IMR-90 (cell line): Measurements from ENCODE around the gene KLHL29. TPM values are rescaled to one million over a fixed set of nuclear protein-coding genes. Genes with fewer than 3 reads are reported as not detected.

ENCODE experiments used
- ATAC-seq: fragments of 200-7000 bp; cut with Tn5 transposase; 2 replicates; pipeline ENCODE4 v1.9.1; 2020; ENCODE audit warnings: low read depth, mild to moderate bottlenecking, moderate library complexity
- BruUV-seq: library from RNA; stranded (reverse); fragments of 400-500 nt; replicated peaks from 2 replicates; lab custom pipeline; 2021; lab: Mats Ljungman, UMichigan
- CTCF ChIA-PET: fragments of 300-600 bp; formaldehyde crosslinking; extraction: SDS; loops from one replicate; lab custom pipeline; 2021; ENCODE audit warnings: antibody characterized with exemption; lab: Yijun Ruan, JAX
- POLR2A ChIA-PET: fragments of 300-600 bp; sonication (Branson Sonifier 250); formaldehyde crosslinking; loops from one replicate; lab custom pipeline; 2022; ENCODE audit warnings: antibody characterized with exemption; ENCODE audit not compliant: unreplicated experiment; lab: Charles Lee
- DNase-seq: peaks from one replicate; pipeline ENCODE4 v3.0.0; 2013
- H2AFZ ChIP-seq: replicated peaks from 2 replicates; pipeline ENCODE3; 2013; ENCODE audit warnings: low read length, mild to moderate bottlenecking; ENCODE audit not compliant: poor library complexity
- H2AK5ac ChIP-seq: 2 replicates; pipeline ENCODE4 v1.6.1; 2013; ENCODE audit warnings: low read depth, low read length, inconsistent platforms
- H2AK9ac ChIP-seq: replicated peaks from 2 replicates; pipeline ENCODE3; 2013; ENCODE audit warnings: mild to moderate bottlenecking, low read depth, low read length, moderate library complexity; ENCODE audit not compliant: poor library complexity
- H2BK120ac ChIP-seq: 2 replicates; pipeline ENCODE4 v1.6.1; 2013; ENCODE audit warnings: low read depth, low read length, inconsistent platforms
- H2BK15ac ChIP-seq: 3 replicates; pipeline ENCODE4 v1.6.1; 2013; ENCODE audit warnings: low read depth, low read length, inconsistent platforms
- H2BK20ac ChIP-seq: 2 replicates; pipeline ENCODE4 v1.6.1; 2013; ENCODE audit warnings: low read depth, mild to moderate bottlenecking, inconsistent platforms, low read length, moderate library complexity
- H2BK5ac ChIP-seq: 2 replicates; pipeline ENCODE4 v1.6.1; 2013; ENCODE audit warnings: mild to moderate bottlenecking, low read depth, low read length, inconsistent platforms; ENCODE audit not compliant: poor library complexity, severe bottlenecking
- H3K14ac ChIP-seq: replicated peaks from 2 replicates; pipeline ENCODE4 v1.6.1; 2013; ENCODE audit warnings: low read depth, low read length, inconsistent platforms
- H3K18ac ChIP-seq: 2 replicates; pipeline ENCODE4 v1.6.1; 2013; ENCODE audit warnings: low read depth, low read length, control low read depth
- H3K23ac ChIP-seq: 2 replicates; pipeline ENCODE4 v1.6.1; 2013; ENCODE audit warnings: low read depth, low read length, inconsistent platforms
- H3K27ac ChIP-seq: 2 replicates; pipeline ENCODE4 v1.5.1; 2013; ENCODE audit warnings: mild to moderate bottlenecking, control low read depth, low read length; ENCODE audit not compliant: insufficient read depth
- H3K27me3 ChIP-seq: 2 replicates; pipeline ENCODE4 v1.6.1; 2013; ENCODE audit warnings: low read length; ENCODE audit not compliant: control insufficient read depth, insufficient read depth
- H3K36me3 ChIP-seq: 2 replicates; pipeline ENCODE4 v1.6.1; 2013; ENCODE audit warnings: low read length, mixed read lengths; ENCODE audit not compliant: control insufficient read depth, insufficient read depth
- H3K4ac ChIP-seq: 2 replicates; pipeline ENCODE4 v1.6.1; 2013; ENCODE audit warnings: low read depth, low read length, inconsistent platforms
- H3K4me1 ChIP-seq: 2 replicates; pipeline ENCODE4 v1.6.1; 2013; ENCODE audit warnings: low read length, mixed read lengths; ENCODE audit not compliant: control insufficient read depth, insufficient read depth
- H3K4me2 ChIP-seq: 2 replicates; pipeline ENCODE4 v1.6.1; 2013; ENCODE audit warnings: low read depth, mild to moderate bottlenecking, control low read depth, low read length, moderate library complexity
- H3K4me3 ChIP-seq: 2 replicates; pipeline ENCODE4 v1.5.1; 2013; ENCODE audit warnings: low read depth, mild to moderate bottlenecking, control low read depth, low read length, moderate library complexity; ENCODE audit not compliant: insufficient read depth
- H3K56ac ChIP-seq: 2 replicates; pipeline ENCODE4 v1.6.1; 2013; ENCODE audit warnings: low read length, inconsistent platforms; ENCODE audit not compliant: insufficient read depth; ENCODE audit errors: extremely low read depth
- H3K79me1 ChIP-seq, 2 experiments: 2 replicates each; pipeline ENCODE4 v1.6.1; 2013; ENCODE audit warnings: low read length in 2 of 2, inconsistent platforms in 1 of 2, low read depth in 1 of 2
- H3K9ac ChIP-seq: 2 replicates; pipeline ENCODE4 v1.6.1; 2013; ENCODE audit warnings: low read depth, low read length, control low read depth
- H3K9me1 ChIP-seq: 2 replicates; pipeline ENCODE4 v1.6.1; 2013; ENCODE audit warnings: low read length, inconsistent platforms; ENCODE audit not compliant: insufficient read depth
- H3K9me3 ChIP-seq: 2 replicates; pipeline ENCODE4 v1.6.1; 2013; ENCODE audit warnings: low read length; ENCODE audit not compliant: control insufficient read depth, insufficient read depth
- H4K20me1 ChIP-seq: 2 replicates; pipeline ENCODE4 v1.6.1; 2013; ENCODE audit warnings: low read length, inconsistent platforms; ENCODE audit not compliant: insufficient read depth
- H4K5ac ChIP-seq: 2 replicates; pipeline ENCODE4 v1.6.1; 2013; ENCODE audit warnings: mild to moderate bottlenecking, low read depth, low read length, control low read depth
- H4K8ac ChIP-seq, 2 experiments: 2 replicates each; pipeline ENCODE4 v1.6.1; 2013; ENCODE audit warnings: low read depth in 2 of 2, low read length in 2 of 2, control low read depth in 1 of 2, inconsistent platforms in 1 of 2
- H4K91ac ChIP-seq: 2 replicates; pipeline ENCODE4 v1.6.1; 2013; ENCODE audit warnings: low read depth, low read length, inconsistent platforms; ENCODE audit not compliant: insufficient read depth
- BHLHE40 ChIP-seq: fragments of 150-350 bp; IDR thresholded peaks from 2 replicates; pipeline ENCODE4 v1.6.1; 2016; ENCODE audit warnings: mild to moderate bottlenecking, low read depth, low read length
- CHD1 ChIP-seq: IDR thresholded peaks from 2 replicates; pipeline ENCODE4 v1.6.1; 2012; ENCODE audit warnings: low read depth, low read length, improper control_type of control experiment
- MAFK ChIP-seq: IDR thresholded peaks from 2 replicates; pipeline ENCODE4 v1.6.1; 2012; ENCODE audit warnings: low read depth, low read length, improper control_type of control experiment
- MAZ ChIP-seq: IDR thresholded peaks from 2 replicates; pipeline ENCODE4 v1.6.1; 2012; ENCODE audit warnings: low read depth, mild to moderate bottlenecking, low read length, improper control_type of control experiment, moderate library complexity, borderline replicate concordance
- MXI1 ChIP-seq: IDR thresholded peaks from 2 replicates; pipeline ENCODE4 v1.6.1; 2012; ENCODE audit warnings: low read depth, mild to moderate bottlenecking, low read length, moderate library complexity, borderline replicate concordance
- NFE2L2 ChIP-seq: fragments of 150-350 bp; IDR thresholded peaks from 2 replicates; pipeline ENCODE4 v1.6.1; 2016; ENCODE audit warnings: low read depth, mild to moderate bottlenecking, low read length
- POLR2A ChIP-seq: IDR thresholded peaks from 2 replicates; pipeline ENCODE4 v1.6.1; 2012; ENCODE audit warnings: mild to moderate bottlenecking, low read depth, low read length
- RAD21 ChIP-seq: IDR thresholded peaks from 2 replicates; pipeline ENCODE4 v1.6.1; 2012; ENCODE audit warnings: low read length, improper control_type of control experiment
- SMC3 ChIP-seq: fragments of 150-350 bp; IDR thresholded peaks from 2 replicates; pipeline ENCODE4 v1.6.1; 2016; ENCODE audit warnings: low read depth, mild to moderate bottlenecking, antibody characterized with exemption, low read length, moderate library complexity
- WGBS, 2 experiments: methylation state at CpG; one replicate each; pipeline versions ENCODE4 v1.1.5 to v1.1.7; 2013; ENCODE audit warnings: missing lambda C conversion rate in 2 of 2; ENCODE audit not compliant: insufficient read length in 1 of 2; ENCODE audit errors: extremely low coverage in 2 of 2; 5-methylcytosine and 5-hydroxymethylcytosine counted together
- dilution Hi-C: fragments of 300-500 bp; cut with HindIII; formaldehyde crosslinking; loops from one replicate; pipeline ENCODE4 v1.14.3; 2018; ENCODE audit warnings: low sequenced_read_pairs; ENCODE audit not compliant: unreplicated experiment
- in situ Hi-C: fragments of 300-500 bp; cut with MboI; formaldehyde crosslinking; loops from 3 replicates; pipeline ENCODE4 v1.14.3; 2019; ENCODE audit warnings: low sequenced_read_pairs, inconsistent platforms, mixed read lengths
- intact Hi-C: fragments of 100-400 bp; cut with micrococcal nuclease; formaldehyde crosslinking; loops from 2 replicates; pipeline ENCODE4 v1.10.0; 2022
- polyA plus RNA-seq, 3 experiments: library from polyadenylated mRNA; depleted of rRNA; stranded (reverse); fragments of >200 nt; gene quantifications; 2 replicates each; pipeline ENCODE4 v1.2.3, GENCODE V29; 2012; ENCODE audit warnings: low replicate concordance in 1 of 3
- total RNA-seq: library from RNA; depleted of rRNA; stranded (reverse); fragments of >200 nt; gene quantifications from 2 replicates; pipeline ENCODE4 v1.2.3, GENCODE V29; 2012
- TF ChIP-seq, protein P1 (sequence below): fragments of 150-350 bp; IDR thresholded peaks from 2 replicates; pipeline ENCODE4 v1.6.1; 2017; ENCODE audit warnings: mild to moderate bottlenecking, antibody characterized with exemption, low read length, low read depth

KLHL29 gene
- total and polyA plus RNA-seq, 2 of the 4 experiments (the other 2 are of a cell fraction) = 2.0 to 8.0 TPM

DNA sequence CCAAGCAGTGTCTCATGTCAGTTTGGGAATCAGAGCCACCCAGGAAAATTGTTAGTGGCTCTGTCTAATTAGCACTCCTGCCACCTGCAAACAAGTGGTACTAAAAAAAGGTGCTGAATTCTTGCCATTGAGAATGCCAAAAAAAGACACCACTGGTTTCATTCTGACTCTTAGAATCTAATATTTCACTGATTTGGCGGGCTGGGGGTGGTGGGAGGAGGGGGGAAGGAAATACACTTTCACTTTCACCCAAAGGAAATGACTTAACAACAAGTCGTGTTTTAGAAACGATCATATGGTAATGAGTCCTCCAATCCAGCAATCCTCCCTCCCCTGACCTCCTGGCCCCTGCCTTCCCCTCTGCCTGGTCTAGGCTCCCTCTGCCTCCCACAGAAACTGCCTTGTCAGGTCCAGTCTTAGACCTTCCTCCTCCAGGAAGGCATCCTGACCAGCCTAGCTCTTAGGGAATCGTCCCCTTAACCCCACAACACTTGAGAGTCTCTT, 4.4 kb upstream of the KLHL29 start:
- no peaks in the 10 kb centered on the region for H3K79me1 ChIP-seq
- POLR2A ChIA-PET = no interaction called here
- H3K9me3 ChIP-seq = no peaks in the 10 kb centered on the region
- H3K4me3 ChIP-seq = no peak overlapping the region
- H4K8ac ChIP-seq = peak overlapping the region in 1 of 2 experiments; percentile 39; a peak in 1 of 4 replicates
- H2AK5ac ChIP-seq = peak overlapping the region; percentile 48
- H3K9ac ChIP-seq = no peak overlapping the region
- H3K4me1 ChIP-seq = peaks cover 2% of the 10 kb centered on the region
- no peak overlapping the region for H2AK9ac ChIP-seq
- in situ Hi-C loops = loop anchor here (25.0 kb wide), 1 partner anchor 382 kb away; no protein-coding TSS in a partner anchor
- H3K4me2 ChIP-seq = peak overlapping the region; percentile 1; the same call in 1 of the 2 replicates
- H3K18ac ChIP-seq = peak overlapping the region; percentile 55
- H3K4ac ChIP-seq = peak overlapping the region; percentile 49
- CTCF ChIA-PET = no interaction called here
- H4K91ac ChIP-seq = peak overlapping the region; percentile 64; the same call in 1 of the 2 replicates
- WGBS, 2 experiments = no CpG with 5 or more reads among the region's 4 CpGs
- H4K20me1 ChIP-seq = no peaks in the 10 kb centered on the region
- H2BK120ac ChIP-seq = no peak overlapping the region
- no TSS peak for BruUV-seq
- DNase-seq = peak; percentile 17
- no peak for TF ChIP-seq POLR2A
- no peak for TF ChIP-seq NFE2L2
- TF ChIP-seq CHD1 = no peak
- TF ChIP-seq SMC3 = no peak
- TF ChIP-seq MAZ = no peak
- TF ChIP-seq MXI1 = no peak
- no peak for TF ChIP-seq BHLHE40
- no peak for TF ChIP-seq RAD21
- TF ChIP-seq MAFK = no peak
- TF ChIP-seq, protein P1, sequence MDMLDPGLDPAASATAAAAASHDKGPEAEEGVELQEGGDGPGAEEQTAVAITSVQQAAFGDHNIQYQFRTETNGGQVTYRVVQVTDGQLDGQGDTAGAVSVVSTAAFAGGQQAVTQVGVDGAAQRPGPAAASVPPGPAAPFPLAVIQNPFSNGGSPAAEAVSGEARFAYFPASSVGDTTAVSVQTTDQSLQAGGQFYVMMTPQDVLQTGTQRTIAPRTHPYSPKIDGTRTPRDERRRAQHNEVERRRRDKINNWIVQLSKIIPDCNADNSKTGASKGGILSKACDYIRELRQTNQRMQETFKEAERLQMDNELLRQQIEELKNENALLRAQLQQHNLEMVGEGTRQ = no peak
- no peaks in the 10 kb centered on the region; the same call in 1 of the 2 replicates for H3K27me3 ChIP-seq
- H3K9me1 ChIP-seq = no peaks in the 10 kb centered on the region
- H2BK15ac ChIP-seq = no peak overlapping the region
- H2BK5ac ChIP-seq = no peak overlapping the region
- H3K14ac ChIP-seq = peak overlapping the region; percentile 30; the same call in 1 of the 2 replicates
- no peak overlapping the region for H3K27ac ChIP-seq
- no peak for ATAC-seq
- H4K5ac ChIP-seq = peak overlapping the region; percentile 4; the same call in 1 of the 2 replicates
- H2AFZ ChIP-seq = peak overlapping the region; percentile 48
- H3K23ac ChIP-seq = no peak overlapping the region; the same call in 1 of the 2 replicates
- peak overlapping the region; percentile 12; the same call in 1 of the 2 replicates for H2BK20ac ChIP-seq
- intact Hi-C loops = no loop called here
- dilution Hi-C loops = no loop called here
- H3K36me3 ChIP-seq = no peaks in the 10 kb centered on the region
- H3K56ac ChIP-seq = no peak overlapping the region
